ENCODE measurements around the gene TFCP2L1.

The TFCP2L1 gene

GRCh38 chr2:121219866-121220265 lies 65.1 kb downstream of the TFCP2L1 start:
- Histone ChIP-seq H3K4me3 (no peak overlapping the region), H3K36me3 (peaks cover 0 to 27% (median 0%) of the 10 kb centered on the region in 3 donors), H3K27me3 (no peaks in the 10 kb centered on the region), H3K9me3 (no peaks in the 10 kb centered on the region), H3K4me1 (no peaks in the 10 kb centered on the region), H3K27ac (no peak overlapping the region)
- no peak for TF ChIP-seq CTCF (IDR thresholded peaks at IDR 0.05)
- intact Hi-C loops (cut with DNase I; ENCODE audit: low total_unique reads), result no loop called here
- no peak for DNase-seq

- Histone ChIP-seq H3K4me1 (no peaks in the 10 kb centered on the region), H3K27ac (no peak overlapping the region), H3K36me3 (peaks cover 0 to 17% (median 0%) of the 10 kb centered on the region in 3 donors), H3K9me3 (no peaks in the 10 kb centered on the region), H3K27me3 (peaks cover 0 to 4% of the 10 kb centered on the region in 2 donors), H3K4me3 (no peak overlapping the region)
- intact Hi-C loops (cut with DNase I; ENCODE audit: low total_unique reads), result no loop called here
- no peak for TF ChIP-seq CTCF (IDR thresholded peaks at IDR 0.05)
- DNase-seq, result no peak
Measured at GRCh38 chr2:121218386-121218938, 66.5 kb downstream of the TFCP2L1 start.

- H3K9me3 ChIP-seq, result no peaks in the 10 kb centered on the region
- no peaks in the 10 kb centered on the region for H3K4me1 ChIP-seq
- intact Hi-C loops (cut with DNase I; ENCODE audit: low total_unique reads), result no loop called here
- TF ChIP-seq CTCF (IDR thresholded peaks at IDR 0.05), result no peak
- no peak overlapping the region for H3K4me3 ChIP-seq
- no peak overlapping the region for H3K27ac ChIP-seq
- peaks cover 0 to 8% of the 10 kb centered on the region in 2 donors for H3K27me3 ChIP-seq
- peaks cover 0 to 17% (median 0%) of the 10 kb centered on the region in 3 donors for H3K36me3 ChIP-seq
- DNase-seq, result no peak
Measured at GRCh38 chr2:121217627-121218026, 67.4 kb downstream of the TFCP2L1 start.

- intact Hi-C loops (cut with DNase I; ENCODE audit: low total_unique reads), result no loop called here
- Histone ChIP-seq H3K36me3 (peaks cover 0 to 16% (median 0%) of the 10 kb centered on the region in 3 donors), H3K27me3 (peaks cover 0 to 11% of the 10 kb centered on the region in 2 donors), H3K4me1 (no peaks in the 10 kb centered on the region), H3K9me3 (no peaks in the 10 kb centered on the region), H3K27ac (no peak overlapping the region), H3K4me3 (no peak overlapping the region)
- no peak for DNase-seq
- no peak for TF ChIP-seq CTCF (IDR thresholded peaks at IDR 0.05)
Measured at GRCh38 chr2:121214296-121214695, 70.7 kb downstream of the TFCP2L1 start.

- Histone ChIP-seq H3K27ac (no peak overlapping the region), H3K36me3 (peaks cover 0 to 7% (median 0%) of the 10 kb centered on the region in 3 donors), H3K4me3 (no peak overlapping the region), H3K27me3 (peaks cover 0 to 11% of the 10 kb centered on the region in 2 donors), H3K4me1 (no peaks in the 10 kb centered on the region), H3K9me3 (no peaks in the 10 kb centered on the region)
- no peak for DNase-seq
- TF ChIP-seq CTCF (IDR thresholded peaks at IDR 0.05), result no peak
- intact Hi-C loops (cut with DNase I; ENCODE audit: low total_unique reads), result no loop called here
Measured at GRCh38 chr2:121213386-121213785, 71.6 kb downstream of the TFCP2L1 start.

All from tibial artery (tissue), 4 donors.